Smooth muscle cell (in vitro differentiated cells): ENCODE results near the gene NCR2. TPM values are rescaled to one million over a fixed set of nuclear protein-coding genes. Genes with fewer than 3 reads are reported as not detected.

Experiments used
- DNase-seq: peaks from one replicate; lab custom pipeline; 2025; ENCODE audit not compliant: unreplicated experiment; lab: John Stamatoyannopoulos, UW
- H2AFZ ChIP-seq: fragments of 200-600 bp; sonication (generic); 2 replicates; pipeline ENCODE4 v1.6.0; 2016; ENCODE audit warnings: antibody characterized with exemption, low read depth, mild to moderate bottlenecking
- H3F3A ChIP-seq: fragments of 200-600 bp; sonication (generic); 2 replicates; pipeline ENCODE4 v1.6.0; 2017; ENCODE audit warnings: antibody characterized with exemption, low read depth
- H3K27ac ChIP-seq: fragments of 200-600 bp; sonication (generic); 2 replicates; pipeline ENCODE4 v1.5.1; 2016; ENCODE audit warnings: low read depth, mild to moderate bottlenecking
- H3K27me3 ChIP-seq: fragments of 200-600 bp; sonication (generic); 2 replicates; pipeline ENCODE4 v1.6.1; 2016; ENCODE audit warnings: low read depth, mild to moderate bottlenecking
- H3K36me3 ChIP-seq: fragments of 200-600 bp; sonication (generic); 2 replicates; pipeline ENCODE4 v1.5.1; 2016; ENCODE audit warnings: low read depth
- H3K4me1 ChIP-seq: fragments of 200-600 bp; sonication (generic); 2 replicates; pipeline ENCODE4 v1.5.1; 2016; ENCODE audit warnings: low read depth
- H3K4me2 ChIP-seq: fragments of 200-600 bp; sonication (generic); 2 replicates; pipeline ENCODE4 v1.6.0; 2016; ENCODE audit warnings: mild to moderate bottlenecking
- H3K4me3 ChIP-seq: fragments of 200-600 bp; sonication (generic); 2 replicates; pipeline ENCODE4 v1.5.1; 2016; ENCODE audit warnings: mild to moderate bottlenecking
- H3K79me2 ChIP-seq: fragments of 200-600 bp; sonication (generic); 2 replicates; pipeline ENCODE4 v1.6.0; 2016; ENCODE audit warnings: low read depth, mild to moderate bottlenecking
- H3K9ac ChIP-seq: fragments of 200-600 bp; sonication (generic); 2 replicates; pipeline ENCODE4 v1.6.0; 2016; ENCODE audit warnings: low read depth
- H3K9me3 ChIP-seq: fragments of 200-600 bp; sonication (generic); replicated peaks from 2 replicates; pipeline ENCODE4 v1.5.1; 2016; ENCODE audit warnings: low read depth
- H4K20me1 ChIP-seq: fragments of 200-600 bp; sonication (generic); 2 replicates; pipeline ENCODE4 v1.6.0; 2016; ENCODE audit warnings: low read depth
- CTCF ChIP-seq: fragments of 200-600 bp; sonication (generic); IDR thresholded peaks from 2 replicates; pipeline ENCODE4 v1.5.1; 2017; ENCODE audit warnings: borderline replicate concordance, mild to moderate bottlenecking, antibody characterized with exemption; ENCODE audit not compliant: insufficient read depth, poor library complexity, severe bottlenecking
- WGBS: methylation state at CpG from one replicate; pipeline ENCODE4 v1.1.7; 2016; ENCODE audit warnings: low lambda C conversion rate; 5-methylcytosine and 5-hydroxymethylcytosine counted together
- polyA plus RNA-seq: library from polyadenylated mRNA; unstranded; fragments of >200 nt; fragmentation: Nextera tagmentation; extraction: Ambion mirVana; gene quantifications from 2 replicates; pipeline ENCODE4 v1.2.1, GENCODE V29; 2016
- small RNA-seq: library from RNA; depleted of rRNA; stranded (forward); fragments of <200 nt; gene quantifications from one replicate; pipeline ENCODE3, GENCODE V24; 2014
- total RNA-seq: library from RNA; depleted of rRNA; stranded (reverse); fragments of >200 nt; gene quantifications from 2 replicates; pipeline ENCODE4 v1.2.3, GENCODE V29; 2014

NCR2 gene
- total and polyA plus RNA-seq, 2 experiments from 2014 or later = not detected

- H2AFZ ChIP-seq = no peak overlapping the region
- H3K27me3 ChIP-seq = peaks cover 59% of the 10 kb centered on the region
- no peak overlapping the region for H3K4me2 ChIP-seq
- H3K27ac ChIP-seq = no peak overlapping the region
- 87% methylated on average over 4 of the region's 4 CpGs for whole genome bisulfite sequencing
- no peaks in the 10 kb centered on the region for H4K20me1 ChIP-seq
- H3K9me3 ChIP-seq = no peaks in the 10 kb centered on the region
- no peak overlapping the region for H3K9ac ChIP-seq
- DNase-seq = no peak
- H3K4me3 ChIP-seq = no peak overlapping the region
- no peaks in the 10 kb centered on the region for H3K36me3 ChIP-seq
- H3F3A ChIP-seq = no peaks in the 10 kb centered on the region
- H3K79me2 ChIP-seq = no peaks in the 10 kb centered on the region
- TF ChIP-seq CTCF = no peak
- no peaks in the 10 kb centered on the region for H3K4me1 ChIP-seq
These were observed 56.8 kb downstream of the NCR2 start for GRCh38 chr6:41392246-41392645.

GRCh38 chr6:41396335-41396734, 60.9 kb downstream of the NCR2 start:
- no peak for TF ChIP-seq CTCF
- WGBS = 63% methylated on average over 5 of the region's 5 CpGs
- no peaks in the 10 kb centered on the region for H3K9me3 ChIP-seq
- no peak overlapping the region for H3K27ac ChIP-seq
- H3K27me3 ChIP-seq = peaks cover 56% of the 10 kb centered on the region
- H3K4me3 ChIP-seq = no peak overlapping the region
- no peaks in the 10 kb centered on the region for H3K79me2 ChIP-seq
- no peaks in the 10 kb centered on the region for H3K4me1 ChIP-seq
- DNase-seq = no peak
- no peaks in the 10 kb centered on the region for H3K36me3 ChIP-seq
- H2AFZ ChIP-seq = no peak overlapping the region
- no peak overlapping the region for H3K9ac ChIP-seq
- H3F3A ChIP-seq = no peaks in the 10 kb centered on the region
- H3K4me2 ChIP-seq = no peak overlapping the region
- no peaks in the 10 kb centered on the region for H4K20me1 ChIP-seq

GRCh38 chr6:41399424-41399823, 64.0 kb downstream of the NCR2 start:
- no peak for TF ChIP-seq CTCF
- H3K4me2 ChIP-seq = no peak overlapping the region
- H4K20me1 ChIP-seq = no peaks in the 10 kb centered on the region
- no peak for DNase-seq
- WGBS = 85% methylated on average over 5 of the region's 5 CpGs
- H3K27ac ChIP-seq = no peak overlapping the region
- no peak overlapping the region for H3K9ac ChIP-seq
- no peaks in the 10 kb centered on the region for H3K36me3 ChIP-seq
- no peak overlapping the region for H3K4me3 ChIP-seq
- no peaks in the 10 kb centered on the region for H3K4me1 ChIP-seq
- no peaks in the 10 kb centered on the region for H3K9me3 ChIP-seq
- H2AFZ ChIP-seq = no peak overlapping the region
- no peaks in the 10 kb centered on the region for H3F3A ChIP-seq
- no peaks in the 10 kb centered on the region for H3K79me2 ChIP-seq
- H3K27me3 ChIP-seq = peaks cover 74% of the 10 kb centered on the region

Small RNA genes lying within 50 kb of the gene (small RNA-seq; reads per million reads assigned to genes)
- not detected for gene RNU6-643P

Other genes starting within 250 kb of the NCR2 start
- not detected in 2 replicates for gene TREML1, start 181.3 kb upstream of the NCR2 start, total RNA-seq
- not detected in 2 replicates for gene TREML1, start 181.3 kb upstream of the NCR2 start, polyA plus RNA-seq
- not detected in 2 replicates for gene TREM2, start 172.5 kb upstream of the NCR2 start, total RNA-seq
- gene TREM2, start 172.5 kb upstream of the NCR2 start, polyA plus RNA-seq = 0.24 TPM in 1 of 2 replicates, not detected in the other
- gene TREML2, start 134.5 kb upstream of the NCR2 start, total RNA-seq = not detected in 2 replicates
- not detected in 2 replicates for gene TREML2, start 134.5 kb upstream of the NCR2 start, polyA plus RNA-seq
- not detected in 2 replicates for gene TREML4, start 107.3 kb upstream of the NCR2 start, total RNA-seq
- not detected in 2 replicates for gene TREML4, start 107.3 kb upstream of the NCR2 start, polyA plus RNA-seq
- 3.2 and 14.1 TPM in 2 replicates for gene TREM1, start 48.9 kb upstream of the NCR2 start, total RNA-seq
- 6.9 and 10.0 TPM in 2 replicates for gene TREM1, start 48.9 kb upstream of the NCR2 start, polyA plus RNA-seq
- gene FOXP4, start 210.8 kb downstream of the NCR2 start, total RNA-seq = 3.5 and 5.3 TPM in 2 replicates
- gene FOXP4, start 210.8 kb downstream of the NCR2 start, polyA plus RNA-seq = 31.9 and 35.9 TPM in 2 replicates